ENCODE measurements around the gene DDIAS.

The DDIAS gene

DNA sequence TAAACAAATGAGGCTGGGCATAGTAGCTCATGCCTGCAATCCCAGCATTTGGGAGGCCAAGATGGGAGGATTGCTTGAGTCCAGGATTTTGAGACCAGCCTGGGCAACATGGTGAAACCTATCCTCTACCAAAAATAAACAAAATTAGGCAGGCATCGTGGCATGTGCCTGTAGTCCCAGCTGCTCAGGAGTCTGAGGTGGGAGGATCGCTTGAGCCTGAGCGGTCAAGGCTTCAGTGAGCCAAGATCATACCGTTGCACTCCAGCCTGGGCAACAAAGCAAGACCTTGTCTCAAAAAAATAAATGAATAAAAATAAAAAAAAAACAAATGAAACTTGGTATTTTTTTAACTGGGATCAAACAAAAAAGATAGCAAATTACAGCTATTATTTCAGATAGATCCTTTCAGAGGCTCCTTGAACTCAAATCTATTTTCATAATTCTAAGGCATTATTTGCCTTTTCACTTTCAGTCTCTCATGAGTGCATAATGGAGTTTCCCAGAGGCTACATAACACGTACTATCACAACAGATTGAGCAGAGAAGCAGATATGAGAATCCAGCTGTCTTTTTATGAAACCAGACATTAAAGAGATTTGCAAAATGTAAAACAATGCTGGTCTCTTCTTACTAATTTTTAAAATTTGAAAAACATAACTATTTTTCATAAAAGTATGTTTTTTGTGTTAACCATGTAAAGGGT lies 23.1 kb downstream of the DDIAS start:
- no peak for DNase-seq (ENCODE audit: low read depth)
- TF ChIP-seq, protein P1, sequence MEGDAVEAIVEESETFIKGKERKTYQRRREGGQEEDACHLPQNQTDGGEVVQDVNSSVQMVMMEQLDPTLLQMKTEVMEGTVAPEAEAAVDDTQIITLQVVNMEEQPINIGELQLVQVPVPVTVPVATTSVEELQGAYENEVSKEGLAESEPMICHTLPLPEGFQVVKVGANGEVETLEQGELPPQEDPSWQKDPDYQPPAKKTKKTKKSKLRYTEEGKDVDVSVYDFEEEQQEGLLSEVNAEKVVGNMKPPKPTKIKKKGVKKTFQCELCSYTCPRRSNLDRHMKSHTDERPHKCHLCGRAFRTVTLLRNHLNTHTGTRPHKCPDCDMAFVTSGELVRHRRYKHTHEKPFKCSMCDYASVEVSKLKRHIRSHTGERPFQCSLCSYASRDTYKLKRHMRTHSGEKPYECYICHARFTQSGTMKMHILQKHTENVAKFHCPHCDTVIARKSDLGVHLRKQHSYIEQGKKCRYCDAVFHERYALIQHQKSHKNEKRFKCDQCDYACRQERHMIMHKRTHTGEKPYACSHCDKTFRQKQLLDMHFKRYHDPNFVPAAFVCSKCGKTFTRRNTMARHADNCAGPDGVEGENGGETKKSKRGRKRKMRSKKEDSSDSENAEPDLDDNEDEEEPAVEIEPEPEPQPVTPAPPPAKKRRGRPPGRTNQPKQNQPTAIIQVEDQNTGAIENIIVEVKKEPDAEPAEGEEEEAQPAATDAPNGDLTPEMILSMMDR (IDR thresholded peaks at IDR 0.05; ENCODE audit: low read depth, low read length, missing control alignments): no peak

DNA sequence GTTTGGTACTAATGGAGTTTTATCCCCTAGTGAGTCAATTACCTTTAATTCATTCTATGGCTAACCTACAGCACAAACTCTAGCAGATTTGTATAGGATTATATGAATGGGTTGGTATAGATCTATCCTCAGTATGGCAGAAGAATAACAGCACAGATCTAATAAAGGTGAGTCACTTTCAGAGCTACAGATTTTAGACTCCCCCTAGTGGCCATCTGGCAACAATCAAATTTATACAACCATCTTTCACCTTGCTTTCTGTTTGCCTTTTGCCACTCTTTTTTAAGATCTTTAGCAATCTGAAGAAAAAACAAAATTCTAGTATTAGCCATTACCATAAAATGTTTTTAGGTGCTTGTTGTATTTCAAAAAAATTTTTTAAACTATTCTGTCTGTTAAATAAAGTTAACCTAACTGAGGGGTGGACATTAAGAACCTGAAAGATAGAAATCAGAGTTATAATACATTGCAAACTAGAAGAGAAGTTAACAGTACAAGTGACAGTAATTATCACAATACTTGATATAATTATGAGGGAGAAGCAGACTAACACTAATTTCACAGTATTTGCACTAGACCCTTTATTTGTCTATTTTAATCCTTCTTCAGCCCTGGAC lies 25.8 kb downstream of the DDIAS start:
- no peak overlapping the region for H3K4me3 ChIP-seq (ENCODE audit: low read depth, low read length)
- TF ChIP-seq, protein P1 (IDR thresholded peaks at IDR 0.05; ENCODE audit: low read depth, low read length, missing control alignments): peak; percentile 74
- DNase-seq (ENCODE audit: low read depth): peak; percentile 55

More for the DNA sequence above, 23.1 kb downstream of the DDIAS start:
- no peak overlapping the region for H3K4me3 ChIP-seq (ENCODE audit: low read depth, low read length)

DNA sequence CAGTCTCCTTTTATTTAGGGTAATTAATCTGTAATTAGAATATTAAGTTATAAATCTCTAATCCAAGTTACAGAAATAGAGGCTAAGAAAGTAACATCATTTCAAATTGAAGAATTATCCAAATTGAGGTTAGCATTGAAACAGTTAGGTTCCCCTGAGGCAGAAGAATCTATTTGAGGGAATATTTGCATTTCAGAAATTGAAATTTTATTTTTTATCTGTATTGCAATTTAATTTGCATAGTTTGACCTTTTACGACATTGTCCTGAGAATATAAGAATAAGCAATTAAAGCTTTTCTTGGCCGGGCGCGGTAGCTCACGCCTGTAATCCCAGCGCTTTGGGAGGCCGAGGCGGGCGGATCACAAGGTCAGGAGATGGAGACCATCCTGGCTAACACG lies 27.6 kb downstream of the DDIAS start:
- no peak overlapping the region for H3K4me3 ChIP-seq (ENCODE audit: low read depth, low read length)
- TF ChIP-seq, protein P1 (IDR thresholded peaks at IDR 0.05; ENCODE audit: low read depth, low read length, missing control alignments): no peak
- DNase-seq (ENCODE audit: low read depth): no peak

DNA sequence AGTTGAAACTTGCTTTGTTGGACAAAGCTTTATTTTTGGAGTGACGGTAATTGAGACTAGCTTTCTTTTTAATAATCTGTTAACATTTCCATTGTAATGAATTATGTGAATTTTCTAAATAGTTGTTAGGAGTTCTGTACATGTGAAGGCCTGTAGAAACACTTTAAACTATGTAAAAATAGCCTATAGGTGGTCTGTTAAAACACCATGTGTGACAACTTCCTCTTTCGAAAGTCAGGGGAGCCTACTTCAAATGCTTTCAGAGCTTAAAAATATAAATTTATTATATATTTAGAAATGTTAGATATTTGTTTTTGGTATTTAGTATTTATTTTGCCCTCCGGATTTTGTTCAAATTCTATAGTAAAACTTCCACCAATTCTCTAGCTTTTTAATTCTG lies 28.7 kb downstream of the DDIAS start:
- no peak overlapping the region for H3K4me3 ChIP-seq (ENCODE audit: low read depth, low read length)
- TF ChIP-seq, protein P1 (IDR thresholded peaks at IDR 0.05; ENCODE audit: low read depth, low read length, missing control alignments): no peak
- no peak for DNase-seq (ENCODE audit: low read depth)

DNA sequence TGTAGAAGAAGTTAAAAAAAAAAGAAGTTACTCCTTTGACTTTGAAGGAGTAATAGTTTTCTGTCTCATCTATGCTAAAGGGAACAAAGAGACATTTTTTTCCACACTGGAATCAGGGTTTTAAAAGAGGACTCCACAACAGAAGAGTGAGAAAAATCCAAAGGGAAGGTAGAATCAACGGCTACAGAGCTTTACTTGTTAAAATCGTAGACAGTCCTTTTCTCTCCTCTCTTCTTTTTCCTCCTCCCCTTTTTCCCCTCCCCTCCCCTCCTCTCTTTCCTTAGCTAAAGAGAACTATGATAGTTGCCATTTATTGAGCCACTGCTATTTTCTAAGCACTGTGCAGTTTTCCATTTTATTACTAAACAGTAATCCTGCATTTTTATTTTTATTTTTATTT lies 29.2 kb downstream of the DDIAS start:
- no peak overlapping the region for H3K4me3 ChIP-seq (ENCODE audit: low read depth, low read length)
- DNase-seq (ENCODE audit: low read depth): no peak
- TF ChIP-seq, protein P1 (IDR thresholded peaks at IDR 0.05; ENCODE audit: low read depth, low read length, missing control alignments): no peak

DNA sequence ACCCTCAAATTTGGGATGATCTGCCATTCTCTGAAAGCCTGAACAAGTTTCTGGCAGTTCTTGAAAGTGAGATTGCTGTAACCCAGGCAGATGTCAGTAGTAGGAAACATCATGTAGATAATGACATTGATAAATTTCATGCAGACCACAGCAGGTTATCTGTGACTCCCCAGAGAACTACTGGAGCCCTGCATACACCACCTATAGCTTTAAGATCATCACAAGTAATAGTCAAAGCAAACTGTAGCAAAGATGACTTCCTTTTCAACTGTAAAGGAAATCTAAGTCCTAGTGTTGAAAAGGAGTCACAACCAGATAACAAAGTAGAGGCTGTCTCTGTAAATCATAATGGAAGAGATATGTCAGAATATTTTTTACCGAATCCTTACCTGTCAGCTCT lies 31.0 kb downstream of the DDIAS start:
- TF ChIP-seq, protein P1 (IDR thresholded peaks at IDR 0.05; ENCODE audit: low read depth, low read length, missing control alignments): no peak
- no peak for DNase-seq (ENCODE audit: low read depth)
- H3K4me3 ChIP-seq (ENCODE audit: low read depth, low read length): no peak overlapping the region

DNA sequence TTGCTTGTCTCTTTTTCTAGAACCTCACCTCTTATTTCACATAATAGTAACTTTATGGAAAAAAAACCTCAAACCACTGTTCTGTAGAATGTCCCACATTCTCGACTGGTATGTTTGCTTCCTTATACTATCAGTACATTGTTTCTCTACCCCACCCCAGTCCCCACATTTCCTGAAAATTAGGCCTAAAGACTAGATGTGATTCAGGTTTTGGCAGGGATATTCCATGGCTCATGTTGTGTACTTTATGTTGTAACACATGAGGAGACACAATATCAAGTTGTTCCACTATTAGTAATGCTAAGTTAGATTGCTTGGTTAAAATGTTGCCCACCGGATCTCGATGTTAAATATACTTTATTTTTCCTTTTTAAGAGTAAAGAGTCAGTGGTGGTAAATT lies 34.7 kb downstream of the DDIAS start:
- no peak overlapping the region for H3K4me3 ChIP-seq (ENCODE audit: low read depth, low read length)
- DNase-seq (ENCODE audit: low read depth): no peak
- TF ChIP-seq, protein P1 (IDR thresholded peaks at IDR 0.05; ENCODE audit: low read depth, low read length, missing control alignments): no peak
